Tibial nerve (tissue), 4 donors: ENCODE data around the gene SUGP2. TPM values are rescaled to one million over a fixed set of nuclear protein-coding genes. Genes with fewer than 3 reads are reported as not detected.
"Not testable (repeated sequence)": the region's sequence is repeated elsewhere in the genome, so short reads cannot be mapped to it uniquely, and the experiment has no call there.

Experiments
- DNase-seq, 2 donors: peaks; one replicate each; pipeline ENCODE4 v3.0.0-alpha.2; 2019; ENCODE audit warnings: low spot score in 2 of 2
- H3K27ac ChIP-seq, 4 donors: fragments of 200-600 bp; sonication (generic) in 3 of 4; one replicate each; pipeline ENCODE4 v1.5.1; 2017 to 2019; ENCODE audit warnings: mild to moderate bottlenecking in 1 of 4
- H3K27me3 ChIP-seq, 2 donors: fragments of 200-600 bp; sonication (generic) in 1 of 2; one replicate each; pipeline versions ENCODE4 v1.5.1 to v1.6.0; 2017 to 2019
- H3K36me3 ChIP-seq, 3 donors: fragments of 200-600 bp; sonication (generic); one replicate each; pipeline ENCODE4 v1.5.1; 2018 to 2019
- H3K4me1 ChIP-seq, 4 donors: fragments of 200-600 bp; sonication (generic) in 3 of 4; one replicate each; pipeline ENCODE4 v1.5.1; 2017 to 2019
- H3K4me3 ChIP-seq, 4 donors: fragments of 200-600 bp; sonication (generic) in 3 of 4; one replicate each; pipeline ENCODE4 v1.5.1; 2017 to 2019; ENCODE audit warnings: mild to moderate bottlenecking in 1 of 4, moderate library complexity in 1 of 4
- H3K9me3 ChIP-seq, 4 donors: fragments of 200-600 bp; sonication (generic) in 3 of 4; one replicate each; pipeline ENCODE4 v1.5.1; 2017 to 2019
- EP300 ChIP-seq, 2 donors: sonication (generic); formaldehyde crosslinking; IDR thresholded peaks; one replicate each; pipeline ENCODE4 v1.6.1; 2017; ENCODE audit warnings: antibody characterized with exemption in 2 of 2, mild to moderate bottlenecking in 1 of 2
- POLR2A ChIP-seq, 2 donors: fragments of 450-650 bp; IDR thresholded peaks; one replicate each; pipeline ENCODE4 v1.6.1; 2017; ENCODE audit warnings: antibody characterized with exemption in 2 of 2, mild to moderate bottlenecking in 2 of 2, moderate library complexity in 2 of 2
- WGBS, 2 donors: methylation state at CpG; one replicate each; pipeline ENCODE4 v1.1.5; 2018; 5-methylcytosine and 5-hydroxymethylcytosine counted together
- total RNA-seq, 4 donors: library from RNA; depleted of rRNA; stranded (reverse); fragments of >200 nt; gene quantifications; one replicate each; pipeline ENCODE4 v1.1.0, GENCODE V29; 2016
- TF ChIP-seq, protein P1 (sequence below), 5 experiments: fragments of 200-600 bp in 3 of 5; fragments of 450-650 bp in 2 of 5; sonication (generic) in 3 of 5; IDR thresholded peaks; one replicate each; pipeline ENCODE4 v1.5.1; 2016 to 2019; ENCODE audit warnings: antibody characterized with exemption in 5 of 5, mild to moderate bottlenecking in 3 of 5, moderate library complexity in 2 of 5

The SUGP2 gene
- total RNA-seq, 4 donors from 2014 or later = 50.8 to 95.1 (median 65.1) TPM

DNA sequence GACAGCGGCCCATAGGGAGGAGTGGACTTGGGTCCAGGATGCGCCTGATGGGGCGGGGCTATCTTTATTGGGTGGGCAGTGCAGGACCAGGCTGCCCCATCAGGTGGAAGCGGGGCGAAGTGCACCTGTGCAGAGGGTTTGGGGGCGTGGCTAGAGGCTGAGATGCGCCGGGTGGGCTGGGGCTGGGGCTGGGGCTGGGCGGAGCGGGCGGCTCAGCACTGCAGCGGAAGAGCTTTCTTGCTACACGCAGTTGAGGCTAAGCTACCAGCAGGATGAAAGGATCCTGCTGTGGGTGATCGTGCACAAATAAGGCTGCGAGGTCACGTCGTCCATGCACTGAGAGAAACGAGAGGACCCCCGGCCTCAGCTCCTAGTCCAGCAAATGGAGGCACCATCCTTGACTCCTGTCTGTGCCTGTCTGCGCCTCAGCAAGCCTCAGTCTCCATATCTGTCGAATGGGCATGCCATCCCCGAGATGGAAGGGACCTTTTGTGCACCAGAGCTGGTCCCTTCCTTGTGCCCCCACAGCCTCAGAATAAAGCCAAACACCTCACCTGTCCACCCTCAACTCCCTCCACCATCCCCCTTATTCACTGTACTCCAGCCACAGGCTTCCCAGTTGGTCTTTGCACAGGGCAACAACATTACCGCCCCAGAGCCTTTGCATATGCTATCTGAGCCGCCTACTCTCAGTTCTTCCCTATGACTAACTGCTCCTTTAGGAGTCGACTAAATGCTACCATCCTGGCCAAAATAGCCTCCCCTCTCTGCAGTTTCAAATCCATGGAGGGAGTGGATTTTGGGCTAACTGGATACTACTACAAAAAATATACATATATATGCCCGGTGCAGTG lies 71.3 kb downstream of the SUGP2 start:
- TF ChIP-seq, protein P1, sequence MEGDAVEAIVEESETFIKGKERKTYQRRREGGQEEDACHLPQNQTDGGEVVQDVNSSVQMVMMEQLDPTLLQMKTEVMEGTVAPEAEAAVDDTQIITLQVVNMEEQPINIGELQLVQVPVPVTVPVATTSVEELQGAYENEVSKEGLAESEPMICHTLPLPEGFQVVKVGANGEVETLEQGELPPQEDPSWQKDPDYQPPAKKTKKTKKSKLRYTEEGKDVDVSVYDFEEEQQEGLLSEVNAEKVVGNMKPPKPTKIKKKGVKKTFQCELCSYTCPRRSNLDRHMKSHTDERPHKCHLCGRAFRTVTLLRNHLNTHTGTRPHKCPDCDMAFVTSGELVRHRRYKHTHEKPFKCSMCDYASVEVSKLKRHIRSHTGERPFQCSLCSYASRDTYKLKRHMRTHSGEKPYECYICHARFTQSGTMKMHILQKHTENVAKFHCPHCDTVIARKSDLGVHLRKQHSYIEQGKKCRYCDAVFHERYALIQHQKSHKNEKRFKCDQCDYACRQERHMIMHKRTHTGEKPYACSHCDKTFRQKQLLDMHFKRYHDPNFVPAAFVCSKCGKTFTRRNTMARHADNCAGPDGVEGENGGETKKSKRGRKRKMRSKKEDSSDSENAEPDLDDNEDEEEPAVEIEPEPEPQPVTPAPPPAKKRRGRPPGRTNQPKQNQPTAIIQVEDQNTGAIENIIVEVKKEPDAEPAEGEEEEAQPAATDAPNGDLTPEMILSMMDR (IDR thresholded peaks at IDR 0.05) = no peak
- no peak for TF ChIP-seq POLR2A (IDR thresholded peaks at IDR 0.05)
- TF ChIP-seq EP300 (IDR thresholded peaks at IDR 0.05) = no peak
- Histone ChIP-seq H3K4me1 (no peaks in the 10 kb centered on the region), H3K27ac (no peak overlapping the region), H3K27me3 (peaks cover 0 to 25% of the 10 kb centered on the region in 2 donors), H3K9me3 (no peaks in the 10 kb centered on the region), H3K36me3 (no peaks in the 10 kb centered on the region), H3K4me3 (no peak overlapping the region)
- no peak for DNase-seq
- 22 to 27% methylated on average over 20 to 26 of the region's 26 CpGs for WGBS, 2 donors

DNA sequence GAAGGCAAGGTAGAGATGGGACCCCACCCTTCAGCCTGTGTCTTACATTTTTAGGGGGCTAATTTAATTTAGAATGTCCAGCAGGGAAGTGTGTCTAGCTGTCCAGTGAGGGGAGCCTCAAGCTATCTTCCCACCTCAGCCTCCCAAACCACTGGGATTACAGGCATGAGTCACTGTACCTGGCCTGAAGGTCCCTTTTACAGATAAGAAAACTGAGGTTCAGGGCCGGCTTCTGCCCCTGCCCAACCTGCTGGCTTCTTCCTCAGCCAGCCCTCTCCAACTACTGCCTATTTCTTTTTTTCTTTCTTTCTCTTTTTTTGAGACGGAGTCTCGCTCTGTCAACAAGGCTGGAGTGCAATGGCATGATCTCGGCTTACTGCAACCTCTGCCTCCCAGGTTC lies 72.9 kb downstream of the SUGP2 start:
- H3K4me3 ChIP-seq = no peak overlapping the region
- TF ChIP-seq, protein P1 (IDR thresholded peaks at IDR 0.05) = no peak
- H3K4me1 ChIP-seq = no peaks in the 10 kb centered on the region
- no peak for DNase-seq
- H3K9me3 ChIP-seq = no peaks in the 10 kb centered on the region
- WGBS, 2 donors = 82 to 83% methylated on average over 4 of the region's 4 CpGs
- no peaks in the 10 kb centered on the region for H3K36me3 ChIP-seq
- no peak overlapping the region for H3K27ac ChIP-seq
- peaks cover 0 to 25% of the 10 kb centered on the region in 2 donors for H3K27me3 ChIP-seq

DNA sequence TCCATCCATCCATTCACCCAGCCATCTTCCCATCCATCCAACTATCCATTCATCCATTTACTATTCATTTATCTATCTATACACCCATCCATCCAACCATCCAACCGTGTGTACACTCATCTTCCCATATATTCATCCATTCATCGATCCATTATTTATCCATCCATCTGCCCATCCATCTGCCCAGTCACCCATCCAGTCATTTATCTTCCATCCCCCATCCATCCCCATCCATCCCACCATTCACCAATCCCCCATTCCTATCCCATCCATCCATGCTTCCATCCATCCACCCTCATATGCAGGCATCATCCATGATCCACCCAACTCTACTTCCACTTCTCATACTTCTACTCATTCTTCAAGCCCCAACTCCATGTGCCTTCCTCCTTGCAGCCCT lies 78.3 kb downstream of the SUGP2 start:
- WGBS, 2 donors = 94 to 97% methylated on average over 2 of the region's 2 CpGs
- Histone ChIP-seq H3K4me3 (no peak overlapping the region), H3K4me1 (no peaks in the 10 kb centered on the region), H3K36me3 (no peaks in the 10 kb centered on the region), H3K27me3 (no peaks in the 10 kb centered on the region), H3K9me3 (no peaks in the 10 kb centered on the region), H3K27ac (no peak overlapping the region)
- TF ChIP-seq EP300 (IDR thresholded peaks at IDR 0.05) (no peak), POLR2A (IDR thresholded peaks at IDR 0.05) (no peak)
- TF ChIP-seq, protein P1 (IDR thresholded peaks at IDR 0.05) = no peak
- DNase-seq = no peak

DNA sequence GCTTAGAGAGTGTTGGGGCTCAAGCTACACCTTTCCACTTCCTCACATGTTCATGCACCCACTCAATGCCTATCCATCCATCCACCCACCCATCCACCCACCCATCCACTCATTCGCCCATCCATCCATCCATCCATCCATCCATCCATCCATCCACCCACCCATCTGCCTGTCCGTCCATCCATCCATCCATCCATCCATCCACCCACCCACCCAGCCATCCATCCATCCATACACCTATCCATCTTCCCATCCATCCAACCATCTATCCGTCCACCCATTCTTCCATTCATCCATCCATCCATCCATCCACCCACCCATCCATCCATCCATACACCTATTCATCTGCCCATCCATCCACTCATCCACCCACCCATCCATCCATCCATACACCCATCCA lies 79.2 kb downstream of the SUGP2 start:
- H3K4me3 ChIP-seq = no peak overlapping the region
- H3K27me3 ChIP-seq = no peaks in the 10 kb centered on the region
- H3K9me3 ChIP-seq = no peaks in the 10 kb centered on the region
- DNase-seq = no peak
- TF ChIP-seq, protein P1 (IDR thresholded peaks at IDR 0.05) = no peak
- no peak for TF ChIP-seq EP300 (IDR thresholded peaks at IDR 0.05)
- TF ChIP-seq POLR2A (IDR thresholded peaks at IDR 0.05) = no peak
- no peaks in the 10 kb centered on the region for H3K36me3 ChIP-seq
- 87 to 90% methylated on average over 3 of the region's 3 CpGs for WGBS, 2 donors
- no peak overlapping the region for H3K27ac ChIP-seq
- no peaks in the 10 kb centered on the region for H3K4me1 ChIP-seq

DNA sequence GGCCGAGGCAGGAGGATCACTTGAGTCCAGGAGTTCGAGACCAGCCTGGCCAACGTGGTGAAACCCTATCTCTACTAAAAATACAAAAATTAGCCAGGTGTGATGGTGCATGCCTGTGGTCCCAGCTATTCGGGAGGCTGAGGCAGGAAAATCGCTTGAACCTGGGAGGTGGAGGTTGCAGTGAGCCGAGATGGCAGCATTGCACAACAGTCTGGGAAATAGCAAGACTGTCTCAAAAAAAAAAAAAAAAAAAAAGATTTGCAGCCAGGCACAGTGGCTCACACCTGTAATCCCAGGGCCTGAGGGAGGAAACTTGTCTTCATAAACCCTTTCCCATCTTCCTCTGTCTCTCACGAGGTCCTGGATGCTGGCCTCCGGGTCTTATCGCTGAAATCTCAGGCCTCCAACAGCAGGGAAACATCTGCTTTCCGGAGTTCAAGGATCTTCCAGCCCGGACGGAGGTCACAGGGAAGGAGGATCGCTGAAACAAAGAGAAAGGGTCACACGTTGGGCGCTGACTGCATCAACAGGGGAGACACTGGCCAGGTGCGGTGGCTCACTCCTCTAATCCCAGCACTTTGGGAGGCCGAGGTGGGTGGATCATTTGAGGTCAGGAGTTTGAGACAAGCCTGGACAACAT lies 80.8 kb downstream of the SUGP2 start:
- not testable (repeated sequence) for H3K4me1 ChIP-seq, H3K4me3 ChIP-seq, H3K27ac ChIP-seq, DNase-seq, H3K36me3 ChIP-seq, H3K9me3 ChIP-seq, H3K27me3 ChIP-seq
- WGBS, 2 donors = 60 to 69% methylated on average over 17 of the region's 17 CpGs
